ENCODE measurements around the gene SBF2. TPM values are rescaled to one million over a fixed set of nuclear protein-coding genes. Genes with fewer than 3 reads are reported as not detected.

SBF2 gene
- total and polyA plus RNA-seq, 2 donors (not counting 3 experiments of a cell fraction or from before 2014, with no cell fraction given) = 15.4 to 42.4 TPM

- no TSS peak for BruUV-seq (replicated peaks)
- Histone ChIP-seq H4K20me1 (replicated peaks; ENCODE audit: control insufficient read depth, extremely low read depth, insufficient read depth, low read length) (no peaks in the 10 kb centered on the region), H3K9me1 (replicated peaks; ENCODE audit: control insufficient read depth, extremely low read depth, insufficient read depth, low read length) (no peaks in the 10 kb centered on the region), H3K79me2 (ENCODE audit: control insufficient read depth, insufficient read depth, low read length) (peaks cover 33% of the 10 kb centered on the region), H3K27ac (ENCODE audit: insufficient read depth, low read depth, low read length) (no peak overlapping the region), H3K4me3 (replicated peaks in 1 of 3; ENCODE audit: insufficient read depth in 1 of 3, low read depth in 1 of 3, low read length in 3 of 3) (no peak overlapping the region), H3K4me2 (ENCODE audit: insufficient read depth, low read length) (no peak overlapping the region), H3K9me3 (replicated peaks; ENCODE audit: control insufficient read depth, insufficient read depth, low read length) (no peaks in the 10 kb centered on the region), H3K9ac (replicated peaks; ENCODE audit: extremely low read depth, insufficient read depth, low read length) (no peak overlapping the region), H3K4me1 (ENCODE audit: control insufficient read depth, extremely low read depth, insufficient read depth, low read length) (no peaks in the 10 kb centered on the region), H2AFZ (ENCODE audit: low read depth, low read length) (no peak overlapping the region), H3K27me3 (ENCODE audit: control insufficient read depth in 2 of 2, insufficient read depth in 2 of 2, low read length in 2 of 2) (no peaks in the 10 kb centered on the region), H3K36me3 (ENCODE audit: control insufficient read depth in 2 of 2, extremely low read depth in 1 of 2, insufficient read depth in 2 of 2, low read length in 2 of 2) (peaks cover 37% of the 10 kb centered on the region in 2 experiments)
- CTCF ChIA-PET = no interaction called here
- TF ChIP-seq POLR2AphosphoS5 (IDR thresholded peaks at IDR 0.05; ENCODE audit: insufficient read depth, low read depth, low read length) (no peak), MAX (IDR thresholded peaks at IDR 0.05; ENCODE audit: insufficient read depth, insufficient read length) (no peak), JUN (IDR thresholded peaks at IDR 0.05; ENCODE audit: borderline replicate concordance, insufficient read depth, insufficient read length, low read depth) (no peak), MYC (IDR thresholded peaks at IDR 0.05; ENCODE audit: low read depth, low read length) (no peak), GATA2 (IDR thresholded peaks at IDR 0.05; ENCODE audit: insufficient read depth, insufficient read length, low read depth, low read length) (no peak), POLR2A (IDR thresholded peaks at IDR 0.05; ENCODE audit: low read depth, low read length) (no peak), FOS (IDR thresholded peaks at IDR 0.05; ENCODE audit: borderline replicate concordance, insufficient read depth, low read length) (no peak)
- TF ChIP-seq, protein P1, sequence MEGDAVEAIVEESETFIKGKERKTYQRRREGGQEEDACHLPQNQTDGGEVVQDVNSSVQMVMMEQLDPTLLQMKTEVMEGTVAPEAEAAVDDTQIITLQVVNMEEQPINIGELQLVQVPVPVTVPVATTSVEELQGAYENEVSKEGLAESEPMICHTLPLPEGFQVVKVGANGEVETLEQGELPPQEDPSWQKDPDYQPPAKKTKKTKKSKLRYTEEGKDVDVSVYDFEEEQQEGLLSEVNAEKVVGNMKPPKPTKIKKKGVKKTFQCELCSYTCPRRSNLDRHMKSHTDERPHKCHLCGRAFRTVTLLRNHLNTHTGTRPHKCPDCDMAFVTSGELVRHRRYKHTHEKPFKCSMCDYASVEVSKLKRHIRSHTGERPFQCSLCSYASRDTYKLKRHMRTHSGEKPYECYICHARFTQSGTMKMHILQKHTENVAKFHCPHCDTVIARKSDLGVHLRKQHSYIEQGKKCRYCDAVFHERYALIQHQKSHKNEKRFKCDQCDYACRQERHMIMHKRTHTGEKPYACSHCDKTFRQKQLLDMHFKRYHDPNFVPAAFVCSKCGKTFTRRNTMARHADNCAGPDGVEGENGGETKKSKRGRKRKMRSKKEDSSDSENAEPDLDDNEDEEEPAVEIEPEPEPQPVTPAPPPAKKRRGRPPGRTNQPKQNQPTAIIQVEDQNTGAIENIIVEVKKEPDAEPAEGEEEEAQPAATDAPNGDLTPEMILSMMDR (IDR thresholded peaks at IDR 0.05; ENCODE audit: extremely low read depth in 1 of 2, insufficient read depth in 1 of 2, low read depth in 1 of 2, low read length in 2 of 2) = no peak
- no peak for DNase-seq (ENCODE audit: low read depth, low spot score)
- intact Hi-C loops (cut with micrococcal nuclease) = no loop called here
- POLR2A ChIA-PET = no interaction called here
- dilution Hi-C loops (cut with MboI; ENCODE audit: extremely low pct_ligation_motif_present, low sequenced_read_pairs) = loop anchor here (25.0 kb wide), 1 partner anchor 129 kb away; no protein-coding TSS in a partner anchor
- FAIRE-seq = no peak
Observed at GRCh38 chr11:9741260-9741659, 552.8 kb downstream of the SBF2 start.
